H9 (cell line): ENCODE measurements around the gene USP3. TPM values are rescaled to one million over a fixed set of nuclear protein-coding genes. Genes with fewer than 3 reads are reported as not detected.
A peak's percentile ranks its signal among the peaks of the same experiment; 100 is the strongest.

ENCODE experiments used
- DNase-seq: peaks from one replicate; pipeline ENCODE4 v3.0.0-alpha.2; 2017
- H2AFZ ChIP-seq: one replicate; pipeline ENCODE4 v1.6.1; 2013; ENCODE audit warnings: mild to moderate bottlenecking, low read length, control low read depth, moderate library complexity
- H2AK5ac ChIP-seq: 2 replicates; pipeline ENCODE4 v1.6.1; 2013; ENCODE audit warnings: low read length, control low read depth, mixed read lengths; ENCODE audit not compliant: insufficient read length
- H2BK120ac ChIP-seq: one replicate; pipeline ENCODE4 v1.6.1; 2013; ENCODE audit warnings: low read depth, mild to moderate bottlenecking, low read length, control low read depth, inconsistent platforms; ENCODE audit not compliant: poor library complexity, severe bottlenecking
- H2BK12ac ChIP-seq: 2 replicates; pipeline ENCODE4 v1.6.1; 2013; ENCODE audit warnings: low read length, control low read depth, mixed read lengths, low read depth; ENCODE audit not compliant: insufficient read length
- H2BK15ac ChIP-seq: 2 replicates; pipeline ENCODE4 v1.6.1; 2013; ENCODE audit warnings: low read depth, low read length, control low read depth
- H2BK20ac ChIP-seq: one replicate; pipeline ENCODE4 v1.6.1; 2013; ENCODE audit warnings: low read depth, mild to moderate bottlenecking, low read length, control low read depth, inconsistent platforms; ENCODE audit not compliant: poor library complexity, severe bottlenecking
- H2BK5ac ChIP-seq: 2 replicates; pipeline ENCODE4 v1.6.1; 2013; ENCODE audit warnings: low read length, control low read depth, mixed read lengths; ENCODE audit not compliant: insufficient read length
- H3K14ac ChIP-seq: 2 replicates; pipeline ENCODE4 v1.6.1; 2013; ENCODE audit warnings: low read length, control low read depth; ENCODE audit not compliant: insufficient read depth
- H3K18ac ChIP-seq: 2 replicates; pipeline ENCODE4 v1.6.1; 2013; ENCODE audit warnings: low read depth, mild to moderate bottlenecking, mixed read lengths, low read length, control low read depth; ENCODE audit not compliant: insufficient read length
- H3K23ac ChIP-seq: 2 replicates; pipeline ENCODE4 v1.6.1; 2013; ENCODE audit warnings: low read length, control low read depth, mixed read lengths, low read depth; ENCODE audit not compliant: insufficient read length
- H3K23me2 ChIP-seq: 2 replicates; pipeline ENCODE4 v1.6.1; 2013; ENCODE audit warnings: low read depth, mild to moderate bottlenecking, mixed read lengths, low read length, control low read depth; ENCODE audit not compliant: insufficient read length, poor library complexity, severe bottlenecking
- H3K27ac ChIP-seq: 2 replicates; pipeline ENCODE4 v1.5.1; 2013; ENCODE audit warnings: low read length, control low read depth, mixed read lengths, low read depth; ENCODE audit not compliant: insufficient read length
- H3K27me3 ChIP-seq: 2 replicates; pipeline ENCODE4 v1.6.1; 2013; ENCODE audit warnings: low read length, control low read depth, inconsistent platforms; ENCODE audit not compliant: insufficient read depth
- H3K4ac ChIP-seq: 2 replicates; pipeline ENCODE4 v1.6.1; 2013; ENCODE audit warnings: low read depth, mild to moderate bottlenecking, control low read depth, inconsistent platforms, low read length, moderate library complexity
- H3K4me1 ChIP-seq: 2 replicates; pipeline ENCODE4 v1.6.1; 2013; ENCODE audit warnings: low read length, control low read depth, inconsistent platforms; ENCODE audit not compliant: insufficient read depth
- H3K4me2 ChIP-seq: 2 replicates; pipeline ENCODE4 v1.6.1; 2013; ENCODE audit warnings: low read length, control low read depth, mixed read lengths; ENCODE audit not compliant: insufficient read length, insufficient read depth
- H3K56ac ChIP-seq: 2 replicates; pipeline ENCODE4 v1.6.1; 2013; ENCODE audit warnings: low read depth, mild to moderate bottlenecking, mixed read lengths, low read length, control low read depth; ENCODE audit not compliant: insufficient read length
- H3K79me1 ChIP-seq: 2 replicates; pipeline ENCODE4 v1.6.1; 2013; ENCODE audit warnings: low read depth, mild to moderate bottlenecking, moderate library complexity, low read length, control low read depth, inconsistent platforms; ENCODE audit not compliant: insufficient read depth, poor library complexity, severe bottlenecking
- H3K79me2 ChIP-seq: 2 replicates; pipeline ENCODE4 v1.6.1; 2013; ENCODE audit warnings: low read length, control low read depth, inconsistent platforms; ENCODE audit not compliant: insufficient read depth
- H3K9ac ChIP-seq: 2 replicates; pipeline ENCODE4 v1.6.1; 2013; ENCODE audit warnings: low read length, control low read depth, mixed read lengths; ENCODE audit not compliant: insufficient read length; ENCODE audit errors: extremely low read depth
- H3K9me3 ChIP-seq: one replicate; pipeline ENCODE4 v1.6.1; 2013; ENCODE audit warnings: low read depth, low read length, inconsistent platforms; ENCODE audit not compliant: control insufficient read depth
- H3T11ph ChIP-seq: one replicate; pipeline ENCODE4 v1.6.1; 2013; ENCODE audit warnings: mild to moderate bottlenecking, low read length, control low read depth, inconsistent platforms
- H4K20me1 ChIP-seq: one replicate; pipeline ENCODE4 v1.6.1; 2013; ENCODE audit not compliant: control insufficient read depth, insufficient read length, insufficient read depth
- H4K5ac ChIP-seq: 2 replicates; pipeline ENCODE4 v1.6.1; 2013; ENCODE audit warnings: low read depth, mild to moderate bottlenecking, mixed read lengths, low read length, control low read depth; ENCODE audit not compliant: insufficient read length
- H4K8ac ChIP-seq: replicated peaks from 2 replicates; pipeline ENCODE4 v1.6.1; 2013; ENCODE audit warnings: low read length, control low read depth, mixed read lengths, low read depth; ENCODE audit not compliant: insufficient read length
- H4K91ac ChIP-seq: 2 replicates; pipeline ENCODE4 v1.6.1; 2013; ENCODE audit warnings: low read depth, mild to moderate bottlenecking, moderate library complexity, mixed read lengths, low read length, control low read depth; ENCODE audit not compliant: insufficient read length
- H3K27ac Mint-ChIP-seq, 3 experiments: 2 replicates in 2 of 3; 3 replicates in 1 of 3; pipeline ENCODE4 v1.8.0; 2020 to 2021; ENCODE audit warnings: mixed read lengths in 3 of 3, mild to moderate bottlenecking in 1 of 3, moderate library complexity in 1 of 3
- H3K27me3 Mint-ChIP-seq: 2 replicates; pipeline ENCODE4 v1.8.0; 2021; ENCODE audit warnings: low read depth, mild to moderate bottlenecking, moderate library complexity, mixed read lengths
- H3K36me3 Mint-ChIP-seq, 3 experiments: 2 replicates in 2 of 3; 3 replicates in 1 of 3; pipeline ENCODE4 v1.8.0; 2020 to 2021; ENCODE audit warnings: low read depth in 3 of 3, mixed read lengths in 3 of 3; ENCODE audit not compliant: insufficient read depth in 1 of 3
- H3K4me1 Mint-ChIP-seq, 2 experiments: 2 replicates each; pipeline ENCODE4 v1.8.0; 2020; ENCODE audit warnings: mixed read lengths in 2 of 2
- H3K4me3 Mint-ChIP-seq, 2 experiments: 2 replicates in 1 of 2; 3 replicates in 1 of 2; pipeline ENCODE4 v1.8.0; 2020 to 2021; ENCODE audit warnings: mild to moderate bottlenecking in 2 of 2, mixed read lengths in 2 of 2, moderate library complexity in 1 of 2
- H3K9me3 Mint-ChIP-seq, 2 experiments: 2 replicates in 1 of 2; 3 replicates in 1 of 2; pipeline ENCODE4 v1.8.0; 2020; ENCODE audit warnings: mild to moderate bottlenecking in 2 of 2, mixed read lengths in 2 of 2, moderate library complexity in 1 of 2
- WGBS: extraction: QIAGEN DNeasy Blood & Tissue Kit; methylation state at CpG from one replicate; pipeline ENCODE4 v1.1.7; 2013; ENCODE audit warnings: missing lambda C conversion rate, low lambda C conversion rate, mixed read lengths; ENCODE audit not compliant: insufficient read length; ENCODE audit errors: extremely low coverage; 5-methylcytosine and 5-hydroxymethylcytosine counted together
- total RNA-seq: library from RNA; stranded (reverse); gene quantifications from 2 replicates; pipeline ENCODE4 v1.2.1, GENCODE V29; 2021
- TF ChIP-seq, protein P1 (sequence below): fragments of 200-600 bp; sonication (generic); conservative IDR thresholded peaks from 3 replicates; pipeline ENCODE4 v1.8.0; 2021; ENCODE audit warnings: antibody characterized with exemption, mild to moderate bottlenecking

Gene USP3
- total RNA-seq, 1 experiment from 2014 or later, result 14.2 TPM

DNA sequence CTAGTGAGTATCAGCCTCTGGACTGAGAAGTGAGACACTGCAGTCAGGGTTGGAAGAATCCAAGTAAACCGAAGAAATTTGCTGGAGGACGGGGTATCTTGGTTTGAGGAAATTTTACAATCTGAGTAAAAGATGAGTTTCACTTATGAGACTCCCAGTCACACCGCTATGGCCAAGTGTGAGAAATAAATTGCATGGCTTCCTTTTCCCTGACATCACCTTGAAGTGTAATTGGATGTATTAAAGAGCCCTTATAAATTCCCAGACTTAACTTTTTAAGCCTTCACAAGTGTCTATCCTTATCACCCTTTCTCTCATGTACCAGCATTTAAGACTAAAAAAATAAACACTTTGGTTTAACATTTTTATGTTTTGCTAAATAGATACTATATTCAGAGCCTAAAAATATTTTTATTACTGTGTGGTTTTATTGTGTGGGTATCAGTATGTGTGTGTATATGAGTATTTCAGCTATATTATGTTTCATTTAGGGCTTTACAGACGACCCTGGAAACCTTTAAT is 23.8 kb downstream of the USP3 start:
- H3K36me3 Mint-ChIP-seq, result no peaks in the 10 kb centered on the region
- no peak overlapping the region for H2BK20ac ChIP-seq
- H3K27ac Mint-ChIP-seq, result no peak overlapping the region
- no peak overlapping the region for H3K23ac ChIP-seq
- 0 out of 2 replicates have a peak, but pooled peaks cover 3% of the 10 kb centered on the region for H3K79me2 ChIP-seq
- no peaks in the 10 kb centered on the region for H3K23me2 ChIP-seq
- DNase-seq, result no peak
- H3K27me3 ChIP-seq, result no peaks in the 10 kb centered on the region
- H3K79me1 ChIP-seq, result peaks cover 4% of the 10 kb centered on the region
- H3K9me3 ChIP-seq, result no peaks in the 10 kb centered on the region
- H4K91ac ChIP-seq, result peak overlapping the region; percentile 53
- peaks cover 4% of the 10 kb centered on the region for H3K4me1 ChIP-seq
- no peaks in the 10 kb centered on the region for H4K20me1 ChIP-seq
- no peak overlapping the region for H2AK5ac ChIP-seq
- H3K27ac ChIP-seq, result no peak overlapping the region
- no peak overlapping the region for H4K5ac ChIP-seq
- no peak overlapping the region for H3K56ac ChIP-seq
- no peak overlapping the region for H3K4me3 Mint-ChIP-seq
- no peak overlapping the region for H3T11ph ChIP-seq
- no peak overlapping the region for H3K4me2 ChIP-seq
- no peak overlapping the region for H3K14ac ChIP-seq
- H2BK15ac ChIP-seq, result no peak overlapping the region
- no peak overlapping the region for H4K8ac ChIP-seq
- no peak overlapping the region for H3K4ac ChIP-seq
- H3K4me1 Mint-ChIP-seq, result peaks cover 30 to 35% of the 10 kb centered on the region in 2 experiments
- WGBS, result no CpG with 5 or more reads among the region's 4 CpGs
- no peak overlapping the region for H2BK5ac ChIP-seq
- TF ChIP-seq, protein P1, sequence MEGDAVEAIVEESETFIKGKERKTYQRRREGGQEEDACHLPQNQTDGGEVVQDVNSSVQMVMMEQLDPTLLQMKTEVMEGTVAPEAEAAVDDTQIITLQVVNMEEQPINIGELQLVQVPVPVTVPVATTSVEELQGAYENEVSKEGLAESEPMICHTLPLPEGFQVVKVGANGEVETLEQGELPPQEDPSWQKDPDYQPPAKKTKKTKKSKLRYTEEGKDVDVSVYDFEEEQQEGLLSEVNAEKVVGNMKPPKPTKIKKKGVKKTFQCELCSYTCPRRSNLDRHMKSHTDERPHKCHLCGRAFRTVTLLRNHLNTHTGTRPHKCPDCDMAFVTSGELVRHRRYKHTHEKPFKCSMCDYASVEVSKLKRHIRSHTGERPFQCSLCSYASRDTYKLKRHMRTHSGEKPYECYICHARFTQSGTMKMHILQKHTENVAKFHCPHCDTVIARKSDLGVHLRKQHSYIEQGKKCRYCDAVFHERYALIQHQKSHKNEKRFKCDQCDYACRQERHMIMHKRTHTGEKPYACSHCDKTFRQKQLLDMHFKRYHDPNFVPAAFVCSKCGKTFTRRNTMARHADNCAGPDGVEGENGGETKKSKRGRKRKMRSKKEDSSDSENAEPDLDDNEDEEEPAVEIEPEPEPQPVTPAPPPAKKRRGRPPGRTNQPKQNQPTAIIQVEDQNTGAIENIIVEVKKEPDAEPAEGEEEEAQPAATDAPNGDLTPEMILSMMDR, result no peak
- H3K9me3 Mint-ChIP-seq, result no peaks in the 10 kb centered on the region
- no peaks in the 10 kb centered on the region for H3K27me3 Mint-ChIP-seq
- no peak overlapping the region for H2BK12ac ChIP-seq
- H2AFZ ChIP-seq, result no peak overlapping the region
- no peak overlapping the region for H3K9ac ChIP-seq
- H2BK120ac ChIP-seq, result no peak overlapping the region
- no peak overlapping the region for H3K18ac ChIP-seq
